Loucy (cell line): ENCODE results near the gene ACP7.

Source experiments
- CTCF ChIP-seq: fragments of 200-600 bp; sonication (generic); conservative IDR thresholded peaks from 2 replicates; pipeline ENCODE4 v1.5.1; 2014; ENCODE audit warnings: mild to moderate bottlenecking, antibody characterized with exemption, low read length
- EZH2phosphoT487 ChIP-seq: fragments of 200-600 bp; IDR thresholded peaks from 2 replicates; pipeline ENCODE4 v1.6.1; 2018; ENCODE audit warnings: antibody characterized with exemption, mild to moderate bottlenecking, moderate library complexity, borderline replicate concordance

GRCh38 chr19:39150235-39150634 is 66.1 kb downstream of the ACP7 start:
- no peak for TF ChIP-seq CTCF
- TF ChIP-seq EZH2phosphoT487 = no peak
